ENCODE measurements around the gene GPX4.
A peak's percentile ranks its signal among the peaks of the same experiment; 100 is the strongest.

GRCh38 chr19:1087813-1088415, 15.9 kb upstream of the GPX4 start:
- TF ChIP-seq, protein P1, sequence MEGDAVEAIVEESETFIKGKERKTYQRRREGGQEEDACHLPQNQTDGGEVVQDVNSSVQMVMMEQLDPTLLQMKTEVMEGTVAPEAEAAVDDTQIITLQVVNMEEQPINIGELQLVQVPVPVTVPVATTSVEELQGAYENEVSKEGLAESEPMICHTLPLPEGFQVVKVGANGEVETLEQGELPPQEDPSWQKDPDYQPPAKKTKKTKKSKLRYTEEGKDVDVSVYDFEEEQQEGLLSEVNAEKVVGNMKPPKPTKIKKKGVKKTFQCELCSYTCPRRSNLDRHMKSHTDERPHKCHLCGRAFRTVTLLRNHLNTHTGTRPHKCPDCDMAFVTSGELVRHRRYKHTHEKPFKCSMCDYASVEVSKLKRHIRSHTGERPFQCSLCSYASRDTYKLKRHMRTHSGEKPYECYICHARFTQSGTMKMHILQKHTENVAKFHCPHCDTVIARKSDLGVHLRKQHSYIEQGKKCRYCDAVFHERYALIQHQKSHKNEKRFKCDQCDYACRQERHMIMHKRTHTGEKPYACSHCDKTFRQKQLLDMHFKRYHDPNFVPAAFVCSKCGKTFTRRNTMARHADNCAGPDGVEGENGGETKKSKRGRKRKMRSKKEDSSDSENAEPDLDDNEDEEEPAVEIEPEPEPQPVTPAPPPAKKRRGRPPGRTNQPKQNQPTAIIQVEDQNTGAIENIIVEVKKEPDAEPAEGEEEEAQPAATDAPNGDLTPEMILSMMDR (IDR thresholded peaks at IDR 0.05; ENCODE audit: low read depth, low read length), result peak; percentile 36
- TF ChIP-seq EZH2phosphoT487 (IDR thresholded peaks at IDR 0.05; ENCODE audit: low read depth), result no peak
